HG02642 (cell line): Measurements from ENCODE around the gene PLPPR1.

Experiments
- ATAC-seq: cut with Tn5 transposase; IDR thresholded peaks from one replicate; pipeline ENCODE4 v1.9.1; 2021; ENCODE audit warnings: mild to moderate bottlenecking; ENCODE audit not compliant: unreplicated experiment, poor library complexity

Gene PLPPR1

GRCh38 chr9:101028346-101029314 lies at the start of gene PLPPR1:
PLPPR1 (plus strand) TSS chr9:101028727.
- ATAC-seq, result no peak

- no peak for ATAC-seq
Measured at GRCh38 chr9:100989731-100990130, 38.8 kb upstream of the PLPPR1 start.

- no peak for ATAC-seq
Measured at GRCh38 chr9:100990605-100991381, 37.7 kb upstream of the PLPPR1 start.

GRCh38 chr9:100992632-100993031 lies 35.9 kb upstream of the PLPPR1 start:
- ATAC-seq, result no peak

GRCh38 chr9:100999906-101000544 lies 28.5 kb upstream of the PLPPR1 start:
- ATAC-seq, result no peak

GRCh38 chr9:101005246-101005645 lies 23.3 kb upstream of the PLPPR1 start:
- ATAC-seq, result no peak

- no peak for ATAC-seq
Measured at GRCh38 chr9:101014566-101014965, 14.0 kb upstream of the PLPPR1 start.

GRCh38 chr9:101018467-101018866 lies 10.1 kb upstream of the PLPPR1 start:
- ATAC-seq, result no peak

- no peak for ATAC-seq
Measured at GRCh38 chr9:101022704-101023103, 5.8 kb upstream of the PLPPR1 start.

- no peak for ATAC-seq
Measured at GRCh38 chr9:101025940-101026339, 2.6 kb upstream of the PLPPR1 start.

GRCh38 chr9:101026824-101027223 lies 1.7 kb upstream of the PLPPR1 start:
- no peak for ATAC-seq

GRCh38 chr9:101027236-101027635 lies 1.3 kb upstream of the PLPPR1 start:
- no peak for ATAC-seq

GRCh38 chr9:101027733-101028345 lies 688 bp upstream of the PLPPR1 start:
- no peak for ATAC-seq

- no peak for ATAC-seq
Measured at GRCh38 chr9:101029315-101030085, 973 bp downstream of the PLPPR1 start.

GRCh38 chr9:101030086-101030391 lies 1.5 kb downstream of the PLPPR1 start:
- no peak for ATAC-seq

GRCh38 chr9:101032426-101032825 lies 3.9 kb downstream of the PLPPR1 start:
- ATAC-seq, result no peak

GRCh38 chr9:101034222-101034621 lies 5.7 kb downstream of the PLPPR1 start:
- no peak for ATAC-seq

- ATAC-seq, result no peak
Measured at GRCh38 chr9:101035098-101035497, 6.6 kb downstream of the PLPPR1 start.

GRCh38 chr9:101037430-101037829 lies 8.9 kb downstream of the PLPPR1 start:
- no peak for ATAC-seq

GRCh38 chr9:101038488-101038887 lies 10.0 kb downstream of the PLPPR1 start:
- ATAC-seq, result no peak
